GM12878 (cell line): ENCODE data around the gene CDH1. TPM values are rescaled to one million over a fixed set of nuclear protein-coding genes. Genes with fewer than 3 reads are reported as not detected.
A peak's percentile ranks its signal among the peaks of the same experiment; 100 is the strongest.

ENCODE experiments used
- ATF2 ChIP-seq: IDR thresholded peaks from 2 replicates; pipeline ENCODE4 v1.6.1; 2012; ENCODE audit warnings: low read length, inconsistent platforms
- ATF7 ChIP-seq: fragments of 450-650 bp; IDR thresholded peaks from 2 replicates; pipeline ENCODE4 v1.6.1; 2016; ENCODE audit warnings: low read depth, mild to moderate bottlenecking
- BHLHE40 ChIP-seq, 2 experiments: fragments of 450-650 bp in 1 of 2; IDR thresholded peaks; 2 replicates each; pipeline ENCODE4 v1.6.1; 2011 to 2017; ENCODE audit warnings: low read depth in 2 of 2, borderline replicate concordance in 1 of 2, improper control_type of control experiment in 1 of 2, low read length in 1 of 2, mild to moderate bottlenecking in 1 of 2
- CEBPB ChIP-seq, 2 experiments: fragments of 150-350 bp in 1 of 2; IDR thresholded peaks; 2 replicates each; pipeline ENCODE4 v1.6.1; 2012 to 2014; ENCODE audit warnings: low read depth in 2 of 2, low read length in 2 of 2, borderline replicate concordance in 1 of 2, inconsistent platforms in 1 of 2
- CHD2 ChIP-seq: IDR thresholded peaks from 2 replicates; pipeline ENCODE4 v1.6.1; 2011; ENCODE audit warnings: low read depth, low read length, improper control_type of control experiment, borderline replicate concordance
- IKZF2 ChIP-seq, 2 experiments: fragments of 450-650 bp; IDR thresholded peaks; 2 replicates each; pipeline ENCODE4 v1.6.1; 2017; ENCODE audit warnings: mild to moderate bottlenecking in 2 of 2, moderate library complexity in 2 of 2
- KDM1A ChIP-seq: fragments of 200-600 bp; sonication (generic); IDR thresholded peaks from 2 replicates; pipeline ENCODE4 v1.6.1; 2016; ENCODE audit warnings: borderline replicate concordance
- SMAD5 ChIP-seq: IDR thresholded peaks from 2 replicates; pipeline ENCODE4 v1.6.1; 2016; ENCODE audit warnings: antibody characterized with exemption, low read depth
- SRF ChIP-seq, 2 experiments: IDR thresholded peaks; 2 replicates each; pipeline ENCODE4 v1.6.1; 2011; ENCODE audit warnings: low read depth in 2 of 2, low read length in 2 of 2, mild to moderate bottlenecking in 1 of 2, moderate library complexity in 1 of 2
- STAT3 ChIP-seq: IDR thresholded peaks from 2 replicates; pipeline ENCODE4 v1.6.1; 2011; ENCODE audit warnings: low read depth, low read length, improper control_type of control experiment
- SUPT20H ChIP-seq: IDR thresholded peaks from 2 replicates; pipeline ENCODE4 v1.6.1; 2011; ENCODE audit warnings: low read depth, mild to moderate bottlenecking, low read length, moderate library complexity, borderline replicate concordance; ENCODE audit not compliant: control insufficient read depth
- TCF7 ChIP-seq: IDR thresholded peaks from 2 replicates; pipeline ENCODE4 v1.6.1; 2014; ENCODE audit warnings: antibody characterized with exemption, borderline replicate concordance
- ZNF384 ChIP-seq: IDR thresholded peaks from 2 replicates; pipeline ENCODE4 v1.6.1; 2012; ENCODE audit warnings: low read depth, mild to moderate bottlenecking, low read length, improper control_type of control experiment, borderline replicate concordance
- ZNF687 ChIP-seq: fragments of 450-650 bp; IDR thresholded peaks from 2 replicates; pipeline ENCODE4 v1.6.1; 2017; ENCODE audit warnings: mild to moderate bottlenecking, moderate library complexity
- polyA plus RNA-seq, 11 experiments: library from polyadenylated mRNA; depleted of rRNA in 4 of 11; unstranded in 6 of 11; stranded (reverse) in 5 of 11; fragments of >200 nt; fragmentation: Nextera tagmentation in 4 of 11; fragmentation: Illumina TruSeq in 1 of 11; extraction: Ambion mirVana in 4 of 11; extraction: Trizol in 1 of 11; gene quantifications; 1 replicate in 1 of 11; 2 replicates in 10 of 11; pipeline versions ENCODE4 v1.2.1 to v1.2.3, GENCODE V29; 2011 to 2016; ENCODE audit warnings: inconsistent platforms in 2 of 11, missing spikeins in 2 of 11, low read depth in 1 of 11
- total RNA-seq, 4 experiments: library from RNA; depleted of rRNA in 3 of 4; stranded (reverse); fragments of >200 nt in 3 of 4; fragmentation: Illumina TruSeq in 1 of 4; extraction: Trizol in 1 of 4; gene quantifications; 2 replicates each; pipeline versions ENCODE4 v1.2.1 to v1.2.3, GENCODE V29; 2013 to 2021
- TF ChIP-seq, protein P1 (sequence below): IDR thresholded peaks from 2 replicates; pipeline ENCODE4 v1.6.1; 2012; ENCODE audit warnings: improper control_type of control experiment, low read depth, low read length; ENCODE audit not compliant: insufficient replicate concordance
- TF ChIP-seq, protein P2 (sequence below): IDR thresholded peaks from 2 replicates; pipeline ENCODE4 v1.6.1; 2011; ENCODE audit warnings: low read depth, mild to moderate bottlenecking, low read length, moderate library complexity, borderline replicate concordance; ENCODE audit errors: extremely low read depth

The CDH1 gene
- total and polyA plus RNA-seq, 10 of the 15 experiments (the other 5 are each of a cell fraction or from before 2014, with no cell fraction given): 2.2 to 30.6 (median 17.7) TPM

DNA sequence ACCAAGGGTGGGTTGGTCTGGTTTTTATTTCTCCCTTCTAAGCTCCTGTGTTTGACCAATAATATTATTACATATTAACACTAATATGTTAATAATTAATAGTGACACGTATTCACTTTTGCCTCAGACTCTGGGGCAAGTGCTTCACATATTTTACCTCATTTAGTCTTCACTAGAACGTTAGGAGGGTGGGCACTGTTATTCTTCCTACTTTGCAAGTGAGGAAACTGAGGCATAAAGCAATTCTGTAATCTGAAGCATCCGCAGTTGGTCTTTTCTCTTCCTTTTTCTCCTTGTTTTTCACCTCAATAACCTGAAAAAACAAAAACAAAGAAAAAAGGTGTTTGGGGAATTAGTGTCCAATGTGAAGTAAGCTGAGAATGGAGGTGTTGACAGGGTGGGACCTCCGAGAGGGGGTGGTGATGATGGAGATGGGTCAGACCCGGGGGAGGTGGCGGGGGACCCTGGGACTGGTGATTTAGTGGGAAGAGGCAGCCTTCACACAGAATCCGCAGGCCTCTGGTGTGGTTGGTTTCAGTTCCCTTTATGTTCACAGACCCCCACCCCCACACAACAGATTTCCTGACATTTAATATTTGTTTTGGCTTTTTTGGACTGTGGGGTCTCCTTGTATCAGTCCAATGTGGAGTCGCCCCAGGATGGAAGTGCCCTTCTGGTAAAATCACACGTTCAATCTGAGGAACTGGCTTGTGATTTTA lies 3.7 kb downstream of the CDH1 start (continued):
- peak; percentile 54 for TF ChIP-seq ATF2
- TF ChIP-seq ZNF384: peak; percentile 18; the same call in 1 of the 2 replicates
- TF ChIP-seq BHLHE40 (IDR thresholded peaks at IDR 0.05; ENCODE audit: borderline replicate concordance in 1 of 2, low read depth in 2 of 2, low read length in 1 of 2): peak; percentile 66 to 79; a peak in 3 of 4 replicates
- peak; percentile 22; the same call in 1 of the 2 replicates for TF ChIP-seq ZNF687
- TF ChIP-seq STAT3: peak; percentile 15; the same call in 1 of the 2 replicates
- no peak for TF ChIP-seq SUPT20H
- TF ChIP-seq KDM1A: no peak
- TF ChIP-seq CHD2: peak; percentile 70; the same call in 1 of the 2 replicates
- no peak for TF ChIP-seq SRF (IDR thresholded peaks at IDR 0.05; ENCODE audit: low read depth in 2 of 2, low read length in 2 of 2)
- TF ChIP-seq, protein P1, sequence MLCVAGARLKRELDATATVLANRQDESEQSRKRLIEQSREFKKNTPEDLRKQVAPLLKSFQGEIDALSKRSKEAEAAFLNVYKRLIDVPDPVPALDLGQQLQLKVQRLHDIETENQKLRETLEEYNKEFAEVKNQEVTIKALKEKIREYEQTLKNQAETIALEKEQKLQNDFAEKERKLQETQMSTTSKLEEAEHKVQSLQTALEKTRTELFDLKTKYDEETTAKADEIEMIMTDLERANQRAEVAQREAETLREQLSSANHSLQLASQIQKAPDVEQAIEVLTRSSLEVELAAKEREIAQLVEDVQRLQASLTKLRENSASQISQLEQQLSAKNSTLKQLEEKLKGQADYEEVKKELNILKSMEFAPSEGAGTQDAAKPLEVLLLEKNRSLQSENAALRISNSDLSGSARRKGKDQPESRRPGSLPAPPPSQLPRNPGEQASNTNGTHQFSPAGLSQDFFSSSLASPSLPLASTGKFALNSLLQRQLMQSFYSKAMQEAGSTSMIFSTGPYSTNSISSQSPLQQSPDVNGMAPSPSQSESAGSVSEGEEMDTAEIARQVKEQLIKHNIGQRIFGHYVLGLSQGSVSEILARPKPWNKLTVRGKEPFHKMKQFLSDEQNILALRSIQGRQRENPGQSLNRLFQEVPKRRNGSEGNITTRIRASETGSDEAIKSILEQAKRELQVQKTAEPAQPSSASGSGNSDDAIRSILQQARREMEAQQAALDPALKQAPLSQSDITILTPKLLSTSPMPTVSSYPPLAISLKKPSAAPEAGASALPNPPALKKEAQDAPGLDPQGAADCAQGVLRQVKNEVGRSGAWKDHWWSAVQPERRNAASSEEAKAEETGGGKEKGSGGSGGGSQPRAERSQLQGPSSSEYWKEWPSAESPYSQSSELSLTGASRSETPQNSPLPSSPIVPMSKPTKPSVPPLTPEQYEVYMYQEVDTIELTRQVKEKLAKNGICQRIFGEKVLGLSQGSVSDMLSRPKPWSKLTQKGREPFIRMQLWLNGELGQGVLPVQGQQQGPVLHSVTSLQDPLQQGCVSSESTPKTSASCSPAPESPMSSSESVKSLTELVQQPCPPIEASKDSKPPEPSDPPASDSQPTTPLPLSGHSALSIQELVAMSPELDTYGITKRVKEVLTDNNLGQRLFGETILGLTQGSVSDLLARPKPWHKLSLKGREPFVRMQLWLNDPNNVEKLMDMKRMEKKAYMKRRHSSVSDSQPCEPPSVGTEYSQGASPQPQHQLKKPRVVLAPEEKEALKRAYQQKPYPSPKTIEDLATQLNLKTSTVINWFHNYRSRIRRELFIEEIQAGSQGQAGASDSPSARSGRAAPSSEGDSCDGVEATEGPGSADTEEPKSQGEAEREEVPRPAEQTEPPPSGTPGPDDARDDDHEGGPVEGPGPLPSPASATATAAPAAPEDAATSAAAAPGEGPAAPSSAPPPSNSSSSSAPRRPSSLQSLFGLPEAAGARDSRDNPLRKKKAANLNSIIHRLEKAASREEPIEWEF: peak; percentile 28
- peak; percentile 45; the same call in 1 of the 2 replicates for TF ChIP-seq ATF7
- TF ChIP-seq, protein P2, sequence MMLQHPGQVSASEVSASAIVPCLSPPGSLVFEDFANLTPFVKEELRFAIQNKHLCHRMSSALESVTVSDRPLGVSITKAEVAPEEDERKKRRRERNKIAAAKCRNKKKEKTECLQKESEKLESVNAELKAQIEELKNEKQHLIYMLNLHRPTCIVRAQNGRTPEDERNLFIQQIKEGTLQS: no peak
- no peak for TF ChIP-seq CEBPB (IDR thresholded peaks at IDR 0.05; ENCODE audit: borderline replicate concordance in 1 of 2, low read depth in 2 of 2, low read length in 2 of 2)
- no peak for TF ChIP-seq SMAD5
- peak; percentile 72 for TF ChIP-seq TCF7
- peak; percentile 96 to 97 for TF ChIP-seq IKZF2 (IDR thresholded peaks at IDR 0.05)
